Endodermal cell (in vitro differentiated cells): Measurements from ENCODE around the gene FAM193A. TPM values are rescaled to one million over a fixed set of nuclear protein-coding genes. Genes with fewer than 3 reads are reported as not detected.

Experiments used
- DNase-seq: peaks from one replicate; pipeline ENCODE4 v3.0.0-alpha.2; 2017
- H3K27ac ChIP-seq: 2 replicates; pipeline ENCODE4 v1.5.1; 2013; ENCODE audit warnings: mild to moderate bottlenecking, low read depth, low read length, moderate library complexity
- H3K27me3 ChIP-seq: 2 replicates; pipeline ENCODE4 v1.6.1; 2013; ENCODE audit warnings: mild to moderate bottlenecking, low read length, moderate library complexity; ENCODE audit not compliant: insufficient read depth, control insufficient read depth, poor library complexity, severe bottlenecking
- H3K36me3 ChIP-seq: 2 replicates; pipeline ENCODE4 v1.7.0; 2013; ENCODE audit warnings: mild to moderate bottlenecking, low read length, moderate library complexity; ENCODE audit not compliant: control insufficient read depth, insufficient read depth
- H3K4me1 ChIP-seq: one replicate; pipeline ENCODE4 v1.7.0; 2013; ENCODE audit warnings: low read length; ENCODE audit not compliant: control insufficient read depth, insufficient read depth
- H3K4me3 ChIP-seq: 2 replicates; pipeline ENCODE4 v1.5.1; 2013; ENCODE audit warnings: mild to moderate bottlenecking, low read length, moderate library complexity
- H3K9ac ChIP-seq: 2 replicates; pipeline ENCODE4 v1.6.1; 2013; ENCODE audit warnings: mild to moderate bottlenecking, low read length, moderate library complexity; ENCODE audit not compliant: poor library complexity, severe bottlenecking; ENCODE audit errors: extremely low read depth
- H3K9me3 ChIP-seq: 2 replicates; pipeline ENCODE4 v1.6.1; 2013; ENCODE audit warnings: mild to moderate bottlenecking, low read length, moderate library complexity; ENCODE audit not compliant: control insufficient read depth
- H3K27ac Mint-ChIP-seq: 2 replicates; pipeline ENCODE4 v1.8.0; 2020; ENCODE audit warnings: mixed read lengths
- H3K27me3 Mint-ChIP-seq: 2 replicates; pipeline ENCODE4 v1.8.0; 2021; ENCODE audit warnings: mild to moderate bottlenecking, mixed read lengths; ENCODE audit not compliant: insufficient read depth
- H3K36me3 Mint-ChIP-seq: 2 replicates; pipeline ENCODE4 v1.8.0; 2020; ENCODE audit warnings: low read depth, mixed read lengths
- H3K4me1 Mint-ChIP-seq: 2 replicates; pipeline ENCODE4 v1.8.0; 2020; ENCODE audit warnings: mixed read lengths
- H3K4me3 Mint-ChIP-seq: 2 replicates; pipeline ENCODE4 v1.8.0; 2020; ENCODE audit warnings: mild to moderate bottlenecking, moderate library complexity, mixed read lengths
- H3K9me3 Mint-ChIP-seq: 2 replicates; pipeline ENCODE4 v1.8.0; 2020; ENCODE audit warnings: mild to moderate bottlenecking, mixed read lengths
- CTCF ChIP-seq: fragments of 200-600 bp; sonication (generic); conservative IDR thresholded peaks from 2 replicates; pipeline ENCODE4 v1.5.0; 2021; ENCODE audit warnings: antibody characterized with exemption, mild to moderate bottlenecking
- WGBS, 2 experiments: methylation state at CpG; one replicate each; pipeline versions ENCODE4 v1.1.5 to v1.1.7; 2013; ENCODE audit warnings: missing lambda C conversion rate in 2 of 2, mixed read lengths in 1 of 2; ENCODE audit not compliant: insufficient coverage in 1 of 2, insufficient read length in 1 of 2; 5-methylcytosine and 5-hydroxymethylcytosine counted together
- total RNA-seq, 2 donors: library from RNA; stranded (reverse); fragmentation: NEBNext Ultra II Directional in 1 of 2; extraction: Animal tissue kit (Norgen Biotek cat#: 25700) in 1 of 2; gene quantifications; 2 replicates in 1 of 2; 3 replicates in 1 of 2; pipeline ENCODE4 v1.2.1, GENCODE V29; 2021

The FAM193A gene
- total RNA-seq, 2 donors from 2014 or later, result 32.1 to 39.0 TPM

- Mint-ChIP-seq H3K36me3 (peaks cover 35% of the 10 kb centered on the region), H3K27me3 (no peaks in the 10 kb centered on the region), H3K27ac (peak overlapping the region; percentile 73), H3K4me3 (no peak overlapping the region), H3K4me1 (peaks cover 33% of the 10 kb centered on the region), H3K9me3 (no peaks in the 10 kb centered on the region)
- Histone ChIP-seq H3K4me3 (no peak overlapping the region), H3K27me3 (no peaks in the 10 kb centered on the region), H3K9ac (no peak overlapping the region), H3K27ac (no peak overlapping the region), H3K4me1 (peaks cover 4% of the 10 kb centered on the region), H3K36me3 (peaks cover 47% of the 10 kb centered on the region), H3K9me3 (no peaks in the 10 kb centered on the region)
- 96% methylated on average over 6 of the region's 6 CpGs; no CpG with 5 or more reads in 1 of the 2 experiments for WGBS, 2 experiments
- no peak for DNase-seq
- no peak for TF ChIP-seq CTCF
These were observed 64.4 kb downstream of the FAM193A start for GRCh38 chr4:2600878-2601277.

GRCh38 chr4:2604614-2605013, 68.2 kb downstream of the FAM193A start:
- 90 to 92% methylated on average over 2 to 4 of the region's 4 CpGs for WGBS, 2 experiments
- peaks cover 10% of the 10 kb centered on the region for H3K4me1 Mint-ChIP-seq
- no peak overlapping the region for H3K4me3 ChIP-seq
- no peaks in the 10 kb centered on the region for H3K27me3 ChIP-seq
- no peaks in the 10 kb centered on the region for H3K4me1 ChIP-seq
- H3K27me3 Mint-ChIP-seq, result no peaks in the 10 kb centered on the region
- H3K36me3 ChIP-seq, result peaks cover 30% of the 10 kb centered on the region
- DNase-seq, result no peak
- H3K9me3 ChIP-seq, result no peaks in the 10 kb centered on the region
- H3K27ac ChIP-seq, result no peak overlapping the region
- H3K36me3 Mint-ChIP-seq, result peaks cover 26% of the 10 kb centered on the region
- no peak for TF ChIP-seq CTCF
- H3K4me3 Mint-ChIP-seq, result no peak overlapping the region
- no peak overlapping the region for H3K27ac Mint-ChIP-seq
- H3K9ac ChIP-seq, result no peak overlapping the region
- H3K9me3 Mint-ChIP-seq, result no peaks in the 10 kb centered on the region

GRCh38 chr4:2606960-2607506, 70.6 kb downstream of the FAM193A start:
- Histone ChIP-seq H3K9ac (no peak overlapping the region), H3K36me3 (peaks cover 18% of the 10 kb centered on the region), H3K27me3 (no peaks in the 10 kb centered on the region), H3K27ac (no peak overlapping the region), H3K4me1 (no peaks in the 10 kb centered on the region), H3K4me3 (no peak overlapping the region), H3K9me3 (no peaks in the 10 kb centered on the region)
- Mint-ChIP-seq H3K4me1 (peaks cover 9% of the 10 kb centered on the region), H3K36me3 (peaks cover 14% of the 10 kb centered on the region), H3K4me3 (no peak overlapping the region), H3K27ac (no peak overlapping the region), H3K27me3 (no peaks in the 10 kb centered on the region), H3K9me3 (no peaks in the 10 kb centered on the region)
- WGBS, 2 experiments, result 93 to 94% methylated on average over 7 to 9 of the region's 9 CpGs
- no peak for TF ChIP-seq CTCF
- DNase-seq, result no peak
